GM12874 (cell line): Measurements from ENCODE around the gene NUBP2.

Source experiments
- TF ChIP-seq, protein P1 (sequence below): IDR thresholded peaks from 2 replicates; pipeline ENCODE4 v1.5.1; 2011; ENCODE audit warnings: low read depth, mild to moderate bottlenecking, control low read depth, low read length, moderate library complexity; ENCODE audit not compliant: insufficient read depth

NUBP2 gene

DNA sequence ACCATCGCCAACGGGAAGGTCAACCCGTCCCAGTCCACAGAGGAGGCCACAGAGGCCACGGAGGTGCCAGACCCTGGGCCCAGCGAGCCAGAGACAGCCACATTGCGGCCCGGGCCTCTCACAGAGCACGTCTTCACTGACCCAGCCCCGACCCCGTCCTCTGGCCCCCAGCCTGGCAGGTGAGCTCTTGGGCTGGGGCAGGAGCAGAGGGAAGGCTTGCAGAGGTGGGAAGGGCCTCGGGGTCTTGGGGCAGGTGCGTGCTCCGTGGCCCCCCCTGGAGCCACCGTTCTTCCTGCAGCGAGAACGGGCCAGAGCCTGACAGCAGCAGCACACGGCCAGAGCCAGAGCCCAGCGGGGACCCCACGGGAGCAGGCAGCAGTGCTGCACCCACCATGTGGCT, 16.5 kb upstream of the NUBP2 start:
- TF ChIP-seq, protein P1, sequence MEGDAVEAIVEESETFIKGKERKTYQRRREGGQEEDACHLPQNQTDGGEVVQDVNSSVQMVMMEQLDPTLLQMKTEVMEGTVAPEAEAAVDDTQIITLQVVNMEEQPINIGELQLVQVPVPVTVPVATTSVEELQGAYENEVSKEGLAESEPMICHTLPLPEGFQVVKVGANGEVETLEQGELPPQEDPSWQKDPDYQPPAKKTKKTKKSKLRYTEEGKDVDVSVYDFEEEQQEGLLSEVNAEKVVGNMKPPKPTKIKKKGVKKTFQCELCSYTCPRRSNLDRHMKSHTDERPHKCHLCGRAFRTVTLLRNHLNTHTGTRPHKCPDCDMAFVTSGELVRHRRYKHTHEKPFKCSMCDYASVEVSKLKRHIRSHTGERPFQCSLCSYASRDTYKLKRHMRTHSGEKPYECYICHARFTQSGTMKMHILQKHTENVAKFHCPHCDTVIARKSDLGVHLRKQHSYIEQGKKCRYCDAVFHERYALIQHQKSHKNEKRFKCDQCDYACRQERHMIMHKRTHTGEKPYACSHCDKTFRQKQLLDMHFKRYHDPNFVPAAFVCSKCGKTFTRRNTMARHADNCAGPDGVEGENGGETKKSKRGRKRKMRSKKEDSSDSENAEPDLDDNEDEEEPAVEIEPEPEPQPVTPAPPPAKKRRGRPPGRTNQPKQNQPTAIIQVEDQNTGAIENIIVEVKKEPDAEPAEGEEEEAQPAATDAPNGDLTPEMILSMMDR, result no peak

DNA sequence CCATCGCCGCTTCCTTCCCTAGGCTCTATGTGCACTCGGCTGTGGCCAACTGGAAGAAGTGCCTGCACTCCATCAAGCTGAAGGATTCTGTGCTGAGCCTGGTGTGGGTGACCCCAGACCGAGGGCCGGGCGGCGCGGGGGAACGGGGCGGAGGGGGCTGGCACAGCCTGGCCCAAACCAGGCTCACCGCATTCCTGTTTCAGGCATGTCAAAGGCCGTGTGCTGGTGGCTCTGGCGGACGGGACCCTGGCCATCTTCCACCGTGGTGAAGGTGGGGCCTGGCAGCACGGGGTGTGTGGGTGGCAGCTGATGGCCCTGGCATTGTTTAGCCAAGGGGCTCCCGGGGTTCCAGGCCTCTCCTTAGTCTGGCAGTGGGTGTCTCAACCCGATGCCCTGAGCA, 16.1 kb upstream of the NUBP2 start:
- TF ChIP-seq, protein P1, result no peak

GRCh38 chr16:1767116-1767994, 15.4 kb upstream of the NUBP2 start:
- TF ChIP-seq, protein P1, result no peak

DNA sequence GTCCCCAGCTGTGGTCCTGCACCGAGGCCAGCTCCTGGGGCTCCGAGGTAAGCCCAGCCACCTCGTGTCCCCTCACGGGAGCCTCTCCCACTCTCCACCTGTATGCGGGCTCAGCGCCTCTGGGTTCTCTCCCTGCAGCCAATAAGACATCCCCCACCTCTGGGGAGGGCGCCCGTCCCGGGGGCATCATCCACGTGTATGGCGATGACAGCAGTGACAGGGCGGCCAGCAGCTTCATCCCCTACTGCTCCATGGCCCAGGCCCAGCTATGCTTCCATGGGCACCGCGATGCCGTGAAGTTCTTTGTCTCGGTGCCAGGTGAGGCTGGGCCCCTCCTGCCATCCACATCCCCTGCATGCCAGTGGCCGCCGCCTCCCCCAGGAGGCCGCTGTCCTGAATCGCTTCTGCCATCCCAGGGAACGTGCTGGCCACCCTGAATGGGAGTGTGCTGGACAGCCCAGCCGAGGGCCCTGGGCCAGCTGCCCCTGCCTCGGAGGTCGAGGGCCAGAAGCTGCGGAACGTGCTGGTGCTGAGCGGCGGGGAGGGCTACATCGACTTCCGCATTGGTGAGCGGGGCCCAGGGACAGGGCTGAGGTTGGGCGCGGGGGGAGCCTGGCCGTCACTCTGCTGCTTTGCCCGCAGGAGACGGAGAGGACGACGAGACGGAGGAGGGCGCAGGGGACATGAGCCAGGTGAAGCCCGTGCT, 14.5 kb upstream of the NUBP2 start:
- TF ChIP-seq, protein P1, result no peak

GRCh38 chr16:1768767-1769401, 13.9 kb upstream of the NUBP2 start:
- TF ChIP-seq, protein P1, result no peak

- TF ChIP-seq, protein P1, result no peak
Measured at GRCh38 chr16:1769402-1770300, 13.1 kb upstream of the NUBP2 start.
